Measurements from ENCODE around the gene NTRK1. TPM values are rescaled to one million over a fixed set of nuclear protein-coding genes. Genes with fewer than 3 reads are reported as not detected.

Gene NTRK1
- total RNA-seq, 4 donors from 2014 or later = 0.20 to 2.6 (median 0.64) TPM; not detected in 1

GRCh38 chr1:156813750-156814570 lies 46.7 kb upstream of the NTRK1 start:
- H3K27ac ChIP-seq = peak overlapping the region; percentile 63 to 79 (median 76)
- peak overlapping the region; percentile 4 to 53 (median 26) for H3K4me3 ChIP-seq
- no peaks in the 10 kb centered on the region for H3K36me3 ChIP-seq
- H3K4me1 ChIP-seq = peaks cover 6 to 22% (median 13%) of the 10 kb centered on the region in 4 donors
- in situ Hi-C loops (cut with MboI; ENCODE audit: low pct_ligation_motif_present in 1 of 4, low pct_unique_long_range_greater_than_20kb in 1 of 4, low sequenced_read_pairs in 3 of 4) = no loop called here
- peak; percentile 82 for DNase-seq
- intact Hi-C loops (cut with DNase I; ENCODE audit: low total_unique reads) = no loop called here
- no peaks in the 10 kb centered on the region for H3K27me3 ChIP-seq
- H3K9me3 ChIP-seq = no peaks in the 10 kb centered on the region
- peak; percentile 21 for TF ChIP-seq POLR2A (IDR thresholded peaks at IDR 0.05)
- TF ChIP-seq POLR2AphosphoS5 (IDR thresholded peaks at IDR 0.05) = peak in 1 of 3 donors; percentile 42
- TF ChIP-seq EP300 (IDR thresholded peaks at IDR 0.05; ENCODE audit: low read depth) = no peak
- TF ChIP-seq CTCF (IDR thresholded peaks at IDR 0.05) = peak; percentile 55 to 83 (median 65)
- 13% methylated on average over 37 of the region's 60 CpGs; no CpG with 5 or more reads in 1 of the 2 donors for WGBS, 2 donors (ENCODE audit: low coverage in 1 of 2)

- Histone ChIP-seq H3K36me3 (no peaks in the 10 kb centered on the region), H3K27me3 (no peaks in the 10 kb centered on the region), H3K9me3 (no peaks in the 10 kb centered on the region), H3K27ac (peak overlapping the region; percentile 63 to 79 (median 76)), H3K4me1 (peaks cover 6 to 22% (median 13%) of the 10 kb centered on the region in 4 donors), H3K4me3 (peak overlapping the region in 1 of 4 donors; percentile 53)
- intact Hi-C loops (cut with DNase I; ENCODE audit: low total_unique reads) (no loop called here), in situ Hi-C loops (cut with MboI; ENCODE audit: low pct_ligation_motif_present in 1 of 4, low pct_unique_long_range_greater_than_20kb in 1 of 4, low sequenced_read_pairs in 3 of 4) (no loop called here)
- DNase-seq = no peak
- TF ChIP-seq EP300 (IDR thresholded peaks at IDR 0.05; ENCODE audit: low read depth) = no peak
- no peak for TF ChIP-seq POLR2A (IDR thresholded peaks at IDR 0.05)
- TF ChIP-seq CTCF (IDR thresholded peaks at IDR 0.05) = no peak
- TF ChIP-seq POLR2AphosphoS5 (IDR thresholded peaks at IDR 0.05) = no peak
- WGBS, 2 donors (ENCODE audit: low coverage in 1 of 2) = 33 to 90% methylated on average over 1 to 7 of the region's 7 CpGs
Measured at GRCh38 chr1:156814571-156815260, 45.9 kb upstream of the NTRK1 start.

GRCh38 chr1:156815307-156815826 lies 45.3 kb upstream of the NTRK1 start:
- WGBS, 2 donors (ENCODE audit: low coverage in 1 of 2) = 48 to 63% methylated on average over 4 to 5 of the region's 5 CpGs
- no peaks in the 10 kb centered on the region for H3K36me3 ChIP-seq
- no peaks in the 10 kb centered on the region for H3K27me3 ChIP-seq
- in situ Hi-C loops (cut with MboI; ENCODE audit: low pct_ligation_motif_present in 1 of 4, low pct_unique_long_range_greater_than_20kb in 1 of 4, low sequenced_read_pairs in 3 of 4) (no loop called here), intact Hi-C loops (cut with DNase I; ENCODE audit: low total_unique reads) (no loop called here)
- H3K9me3 ChIP-seq = no peaks in the 10 kb centered on the region
- H3K4me3 ChIP-seq = peak overlapping the region in 2 of 4 donors; percentile 6 to 33
- peak overlapping the region; percentile 64 to 79 (median 76) for H3K27ac ChIP-seq
- peaks cover 6 to 22% (median 13%) of the 10 kb centered on the region in 4 donors for H3K4me1 ChIP-seq
- peak in 2 of 3 donors; percentile 32 to 53 for TF ChIP-seq POLR2AphosphoS5 (IDR thresholded peaks at IDR 0.05)
- TF ChIP-seq CTCF (IDR thresholded peaks at IDR 0.05) = no peak
- peak; percentile 31 for DNase-seq

GRCh38 chr1:156815961-156816422 lies 44.7 kb upstream of the NTRK1 start:
- Histone ChIP-seq H3K27ac (peak overlapping the region; percentile 64 to 79 (median 76)), H3K4me1 (peaks cover 6 to 22% (median 13%) of the 10 kb centered on the region in 4 donors), H3K4me3 (peak overlapping the region in 2 of 4 donors; percentile 6 to 33), H3K9me3 (no peaks in the 10 kb centered on the region), H3K27me3 (no peaks in the 10 kb centered on the region), H3K36me3 (no peaks in the 10 kb centered on the region)
- TF ChIP-seq POLR2A (IDR thresholded peaks at IDR 0.05) (no peak), POLR2AphosphoS5 (IDR thresholded peaks at IDR 0.05) (no peak), EP300 (IDR thresholded peaks at IDR 0.05; ENCODE audit: low read depth) (no peak), CTCF (IDR thresholded peaks at IDR 0.05) (no peak)
- 71% methylated on average over 9 of the region's 10 CpGs; no CpG with 5 or more reads in 1 of the 2 donors for WGBS, 2 donors (ENCODE audit: low coverage in 1 of 2)
- DNase-seq = no peak
- in situ Hi-C loops (cut with MboI; ENCODE audit: low pct_ligation_motif_present in 1 of 4, low pct_unique_long_range_greater_than_20kb in 1 of 4, low sequenced_read_pairs in 3 of 4) = no loop called here
- intact Hi-C loops (cut with DNase I; ENCODE audit: low total_unique reads) = no loop called here

Data from transverse colon (tissue), 4 donors.